Naive thymus-derived CD4-positive, alpha-beta T cell (primary cell): ENCODE measurements around the gene AKAP11. TPM values are rescaled to one million over a fixed set of nuclear protein-coding genes. Genes with fewer than 3 reads are reported as not detected.

Experiments used
- ATAC-seq: fragments of 150-1000 bp; cut with Tn5 transposase; 2 replicates; pipeline ENCODE4 v1.10.0; 2021; ENCODE audit warnings: mild to moderate bottlenecking, moderate library complexity
- CTCF ChIA-PET: fragments of 350-600 bp; sonication (Branson Sonifier 250); formaldehyde crosslinking; loops from one replicate; lab custom pipeline; 2021; ENCODE audit warnings: antibody characterized with exemption; lab: Charles Lee
- POLR2A ChIA-PET: fragments of 350-600 bp; sonication (Branson Sonifier 250); formaldehyde crosslinking; loops from one replicate; lab custom pipeline; 2021; ENCODE audit warnings: antibody characterized with exemption, inconsistent platforms; lab: Charles Lee
- DNase-seq, 9 donors: peaks; one replicate each; pipeline versions ENCODE4 v3.0.0 to v3.0.0-alpha.2; 2020 to 2022; ENCODE audit warnings: mixed read lengths in 1 of 9
- H3K27ac ChIP-seq: one replicate; pipeline ENCODE4 v1.7.0; 2013; ENCODE audit warnings: mild to moderate bottlenecking, low read depth, low read length, moderate library complexity
- H3K27me3 ChIP-seq, 2 donors: one replicate each; pipeline ENCODE4 v1.7.0; 2013; ENCODE audit warnings: low read length in 2 of 2, mild to moderate bottlenecking in 2 of 2, moderate library complexity in 2 of 2; ENCODE audit not compliant: control insufficient read depth in 2 of 2, insufficient read depth in 2 of 2
- H3K36me3 ChIP-seq, 3 experiments: 1 replicate in 2 of 3; 2 replicates in 1 of 3; pipeline ENCODE4 v1.7.0; 2013; ENCODE audit warnings: low read length in 3 of 3, mild to moderate bottlenecking in 3 of 3, moderate library complexity in 1 of 3; ENCODE audit not compliant: insufficient read depth in 3 of 3, control insufficient read depth in 2 of 3
- H3K4me1 ChIP-seq, 2 donors: one replicate each; pipeline ENCODE4 v1.7.0; 2013; ENCODE audit warnings: low read length in 2 of 2, mild to moderate bottlenecking in 2 of 2, moderate library complexity in 1 of 2; ENCODE audit not compliant: control insufficient read depth in 2 of 2, insufficient read depth in 2 of 2
- H3K4me3 ChIP-seq: 2 replicates; pipeline ENCODE4 v1.7.0; 2013; ENCODE audit warnings: mild to moderate bottlenecking, low read length
- H3K9me3 ChIP-seq, 3 experiments: 1 replicate in 2 of 3; 2 replicates in 1 of 3; pipeline ENCODE4 v1.7.0; 2013; ENCODE audit warnings: low read length in 3 of 3; ENCODE audit not compliant: control insufficient read depth in 2 of 3
- H3K27ac Mint-ChIP-seq, 9 donors: one replicate each; pipeline ENCODE4 v1.8.0; 2020 to 2022; ENCODE audit warnings: mixed read lengths in 9 of 9, mild to moderate bottlenecking in 8 of 9, moderate library complexity in 5 of 9, inconsistent platforms in 2 of 9
- H3K27me3 Mint-ChIP-seq, 5 donors: one replicate each; pipeline ENCODE4 v1.8.0; 2021 to 2022; ENCODE audit warnings: mixed read lengths in 5 of 5, mild to moderate bottlenecking in 1 of 5
- H3K36me3 Mint-ChIP-seq, 5 donors: one replicate each; pipeline ENCODE4 v1.8.0; 2020 to 2022; ENCODE audit warnings: mixed read lengths in 5 of 5, mild to moderate bottlenecking in 3 of 5, inconsistent platforms in 1 of 5
- H3K4me1 Mint-ChIP-seq, 7 donors: one replicate each; pipeline ENCODE4 v1.8.0; 2020 to 2022; ENCODE audit warnings: mixed read lengths in 7 of 7, mild to moderate bottlenecking in 3 of 7, inconsistent platforms in 1 of 7
- H3K4me3 Mint-ChIP-seq, 10 donors: one replicate each; pipeline ENCODE4 v1.8.0; 2020 to 2022; ENCODE audit warnings: mild to moderate bottlenecking in 10 of 10, mixed read lengths in 10 of 10, moderate library complexity in 6 of 10, inconsistent platforms in 2 of 10
- H3K9me3 Mint-ChIP-seq, 11 donors: one replicate each; pipeline ENCODE4 v1.8.0; 2020 to 2022; ENCODE audit warnings: mixed read lengths in 11 of 11, mild to moderate bottlenecking in 4 of 11, inconsistent platforms in 1 of 11, moderate library complexity in 1 of 11
- intact Hi-C, 2 donors: fragments of 100-400 bp; cut with micrococcal nuclease; formaldehyde crosslinking; loops; one replicate each; pipeline ENCODE4 v1.15.1; 2023
- polyA plus RNA-seq, 2 donors: library from polyadenylated mRNA; unstranded; fragments of 300-500 nt; fragmentation: Illumina TruSeq; gene quantifications; one replicate each; pipeline ENCODE4 v1.2.3, GENCODE V29; 2021
- total RNA-seq, 6 experiments: library from RNA in 5 of 6; stranded (reverse) in 5 of 6; gene quantifications; 1 replicate in 5 of 6; 2 replicates in 1 of 6; pipeline ENCODE4 v1.2.3 and lab custom pipeline; 2021 to 2026

The AKAP11 gene
- total and polyA plus RNA-seq, 7 experiments from 2014 or later = 2.6 to 42.1 (median 23.5) TPM

DNA sequence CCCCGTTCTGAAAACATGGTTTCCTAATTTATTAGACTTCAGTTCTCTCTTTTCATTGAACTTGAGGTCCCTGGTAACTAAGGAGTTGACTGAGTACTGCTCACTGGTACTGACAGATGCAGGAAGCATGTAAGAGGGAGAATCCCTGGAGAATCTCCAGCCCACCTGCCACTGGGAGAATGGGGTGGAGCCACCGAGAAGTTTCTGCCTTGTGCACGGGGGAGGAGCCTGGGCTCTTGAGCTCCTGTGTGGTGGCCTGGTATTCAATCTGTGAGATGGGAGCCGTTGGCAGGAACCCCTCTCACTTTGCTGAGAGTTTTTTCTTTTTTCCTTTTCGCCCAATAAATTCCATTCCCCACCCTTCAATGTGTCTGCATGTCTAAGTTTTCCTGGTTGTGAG lies 13.2 kb upstream of the AKAP11 start:
- peaks cover 0 to 14% (median 5%) of the 10 kb centered on the region in 5 donors for H3K36me3 Mint-ChIP-seq
- intact Hi-C loops = no loop called here
- peak overlapping the region in 1 of 9 donors; percentile 34 for H3K27ac Mint-ChIP-seq
- peaks cover 3 to 10% (median 4%) of the 10 kb centered on the region in 5 donors for H3K27me3 Mint-ChIP-seq
- no peak overlapping the region for H3K4me3 Mint-ChIP-seq
- peaks cover 0 to 9% (median 0%) of the 10 kb centered on the region in 11 donors for H3K9me3 Mint-ChIP-seq
- Histone ChIP-seq H3K36me3 (no peaks in the 10 kb centered on the region), H3K4me1 (peaks cover 0 to 8% of the 10 kb centered on the region in 2 donors), H3K27me3 (no peaks in the 10 kb centered on the region), H3K27ac (no peak overlapping the region), H3K4me3 (no peak overlapping the region), H3K9me3 (no peaks in the 10 kb centered on the region)
- ATAC-seq (no peak), DNase-seq (no peak)
- peaks cover 3 to 16% (median 10%) of the 10 kb centered on the region in 7 donors for H3K4me1 Mint-ChIP-seq
- POLR2A ChIA-PET = no interaction called here
- CTCF ChIA-PET = no interaction called here

DNA sequence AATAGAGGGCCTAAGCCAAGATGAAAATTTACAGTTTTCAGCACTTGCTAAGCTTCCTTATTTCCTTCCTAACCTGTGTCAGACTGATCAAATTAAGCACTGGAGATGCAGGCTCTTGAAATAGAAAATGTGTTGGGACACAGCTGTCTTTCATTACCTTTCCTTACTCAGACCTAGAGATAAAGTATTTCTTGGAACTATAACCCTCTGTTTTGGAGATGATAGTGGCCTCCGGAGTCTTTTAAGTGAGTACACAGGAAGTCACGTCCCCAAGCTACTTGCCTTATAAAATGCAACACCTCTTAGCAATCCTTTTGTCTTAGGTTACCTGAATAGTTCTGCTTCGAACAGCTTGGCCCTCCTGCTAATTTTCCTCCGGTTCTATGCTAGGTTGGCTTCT lies 12.4 kb upstream of the AKAP11 start:
- Histone ChIP-seq H3K9me3 (no peaks in the 10 kb centered on the region), H3K27me3 (no peaks in the 10 kb centered on the region), H3K27ac (no peak overlapping the region), H3K36me3 (no peaks in the 10 kb centered on the region), H3K4me3 (no peak overlapping the region), H3K4me1 (peaks cover 0 to 8% of the 10 kb centered on the region in 2 donors)
- Mint-ChIP-seq H3K27ac (peak overlapping the region in 6 of 9 donors; percentile 19 to 81 (median 61)), H3K27me3 (peaks cover 4 to 14% (median 4%) of the 10 kb centered on the region in 5 donors), H3K9me3 (peaks cover 0 to 9% (median 0%) of the 10 kb centered on the region in 11 donors), H3K4me3 (peak overlapping the region in 4 of 10 donors; percentile 5 to 31 (median 16)), H3K36me3 (peaks cover 0 to 14% (median 5%) of the 10 kb centered on the region in 5 donors), H3K4me1 (peaks cover 3 to 16% (median 10%) of the 10 kb centered on the region in 7 donors)
- intact Hi-C loops = no loop called here
- CTCF ChIA-PET = no interaction called here
- DNase-seq (peak in 1 of 9 donors; percentile 16), ATAC-seq (no peak)
- POLR2A ChIA-PET = no interaction called here

DNA sequence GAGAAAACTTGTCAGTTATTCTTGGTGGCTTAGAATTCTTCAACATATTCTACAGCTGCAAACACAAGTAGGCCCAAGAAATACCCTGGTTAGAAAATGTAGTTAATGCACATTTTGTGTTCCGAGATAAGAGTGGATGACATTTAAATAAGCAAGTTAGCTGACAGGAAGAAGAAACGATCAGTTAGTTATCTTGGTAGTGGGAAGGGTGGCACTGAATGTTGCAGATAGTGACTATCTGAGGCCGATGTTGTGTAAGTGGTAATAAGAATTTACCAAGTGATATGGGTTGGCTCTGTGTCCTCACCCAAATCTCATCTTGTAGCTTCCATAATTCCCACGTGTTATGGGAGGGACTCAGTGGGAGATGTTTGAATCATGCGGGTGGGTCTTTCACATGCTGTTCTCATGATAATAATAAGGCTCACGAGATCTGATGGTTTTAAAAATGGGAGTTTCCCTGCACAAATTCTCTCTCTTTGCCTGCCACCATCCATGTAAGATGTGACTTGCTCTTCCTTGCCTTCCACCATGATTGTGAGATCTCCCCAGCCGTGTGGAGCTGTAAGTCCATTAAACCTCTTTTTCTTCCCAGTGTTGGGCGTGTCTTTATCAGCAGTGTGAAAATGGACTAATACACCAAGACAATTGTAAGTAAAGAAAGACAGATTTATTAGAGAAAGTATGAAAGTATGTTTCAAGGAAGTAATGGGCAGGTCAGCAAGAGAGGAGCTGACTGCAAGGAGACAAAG lies 10.9 kb upstream of the AKAP11 start:
- Mint-ChIP-seq H3K36me3 (peaks cover 0 to 14% (median 5%) of the 10 kb centered on the region in 5 donors), H3K9me3 (peaks cover 0 to 9% (median 0%) of the 10 kb centered on the region in 11 donors), H3K27me3 (peaks cover 4 to 18% (median 4%) of the 10 kb centered on the region in 5 donors), H3K27ac (no peak overlapping the region), H3K4me3 (no peak overlapping the region), H3K4me1 (peaks cover 3 to 16% (median 10%) of the 10 kb centered on the region in 7 donors)
- intact Hi-C loops = no loop called here
- Histone ChIP-seq H3K4me1 (peaks cover 0 to 8% of the 10 kb centered on the region in 2 donors), H3K27ac (no peak overlapping the region), H3K9me3 (no peaks in the 10 kb centered on the region), H3K4me3 (no peak overlapping the region), H3K36me3 (no peaks in the 10 kb centered on the region), H3K27me3 (no peaks in the 10 kb centered on the region)
- DNase-seq = no peak
- POLR2A ChIA-PET = interaction anchor here (1.6 kb wide), 1 partner anchor 10 kb away, joined by 11 read pairs; the partner anchor contains the start of gene AKAP11
- CTCF ChIA-PET = no interaction called here
- ATAC-seq = no peak

DNA sequence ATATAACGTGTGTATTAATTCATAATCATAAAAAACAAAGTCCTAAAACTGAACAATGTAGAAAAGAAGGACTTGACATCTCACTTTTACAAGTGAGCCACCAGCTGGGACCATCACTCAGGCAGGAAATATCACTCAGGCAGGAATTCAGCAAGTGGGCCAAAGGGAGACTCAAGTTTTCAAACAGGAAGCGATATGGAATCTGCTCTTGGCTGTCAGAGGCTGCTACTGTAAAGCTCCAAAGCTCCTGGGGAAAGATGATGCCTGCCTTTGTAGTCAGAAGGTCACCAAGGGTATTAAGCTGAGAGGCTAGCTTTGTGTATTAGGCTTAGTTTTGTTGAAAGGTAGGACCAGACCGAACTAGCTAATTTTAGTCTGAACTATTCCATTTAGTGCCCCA lies 5.5 kb upstream of the AKAP11 start:
- DNase-seq (no peak), ATAC-seq (no peak)
- Histone ChIP-seq H3K4me1 (peaks cover 0 to 10% of the 10 kb centered on the region in 2 donors), H3K36me3 (no peaks in the 10 kb centered on the region), H3K9me3 (no peaks in the 10 kb centered on the region), H3K27me3 (no peaks in the 10 kb centered on the region), H3K27ac (no peak overlapping the region), H3K4me3 (no peak overlapping the region)
- intact Hi-C loops = no loop called here
- Mint-ChIP-seq H3K27ac (no peak overlapping the region), H3K4me1 (peaks cover 13 to 17% (median 14%) of the 10 kb centered on the region in 7 donors), H3K27me3 (peaks cover 0 to 22% (median 4%) of the 10 kb centered on the region in 5 donors), H3K36me3 (peaks cover 0 to 5% (median 0%) of the 10 kb centered on the region in 5 donors), H3K9me3 (peaks cover 0 to 4% (median 0%) of the 10 kb centered on the region in 11 donors), H3K4me3 (no peak overlapping the region)
- POLR2A ChIA-PET = no interaction called here
- CTCF ChIA-PET = no interaction called here

DNA sequence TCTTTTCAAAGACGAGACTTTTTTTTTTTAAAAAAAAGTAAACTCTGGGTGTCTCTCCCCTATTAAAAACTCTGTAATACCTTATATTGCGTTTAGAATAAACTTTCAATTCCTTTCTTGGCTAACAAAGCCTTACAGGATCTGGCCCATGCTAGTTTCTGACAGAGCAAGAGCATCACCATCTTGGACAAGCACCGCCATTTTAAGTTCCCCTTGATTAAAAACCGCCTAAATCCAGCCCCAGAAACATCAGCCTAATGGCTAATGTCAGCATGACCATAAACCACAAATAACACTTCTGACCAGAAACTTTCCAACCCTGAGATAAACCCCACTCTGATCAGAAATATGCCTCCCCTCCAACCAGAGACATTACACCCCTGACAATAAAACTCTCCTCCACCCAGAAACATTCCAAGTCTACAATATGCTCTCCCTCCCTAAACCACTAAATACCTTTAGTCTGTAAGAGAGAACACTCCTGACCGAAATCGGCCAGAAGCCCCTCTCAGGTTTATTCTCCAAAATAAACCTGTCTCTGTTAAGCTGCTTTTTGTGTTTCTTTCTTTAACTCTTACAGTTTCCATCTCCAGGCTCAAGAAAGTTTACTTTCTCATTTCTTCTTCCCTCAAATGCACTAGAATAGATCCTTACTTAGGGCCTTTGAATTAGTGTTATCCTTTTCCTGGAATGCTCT lies 1.6 kb upstream of the AKAP11 start:
- H3K36me3 ChIP-seq = peaks cover 0 to 4% (median 0%) of the 10 kb centered on the region in 3 experiments
- POLR2A ChIA-PET = interaction anchor here (0.6 to 2.7 kb wide), 2 partner anchors 9 to 768 kb away, joined by 5 to 11 read pairs; no protein-coding TSS in a partner anchor
- H3K27me3 ChIP-seq = no peaks in the 10 kb centered on the region
- H3K27ac ChIP-seq = peak overlapping the region; percentile 93
- Mint-ChIP-seq H3K27me3 (peaks cover 0 to 8% (median 0%) of the 10 kb centered on the region in 5 donors), H3K9me3 (peaks cover 0 to 4% (median 0%) of the 10 kb centered on the region in 11 donors), H3K4me3 (peak overlapping the region; percentile 3 to 98 (median 97)), H3K27ac (peak overlapping the region; percentile 59 to 98 (median 95)), H3K4me1 (peaks cover 16 to 45% (median 39%) of the 10 kb centered on the region in 7 donors), H3K36me3 (peaks cover 0 to 7% (median 0%) of the 10 kb centered on the region in 5 donors)
- no peak for ATAC-seq
- H3K9me3 ChIP-seq = no peaks in the 10 kb centered on the region
- H3K4me1 ChIP-seq = peaks cover 16 to 19% of the 10 kb centered on the region in 2 donors
- intact Hi-C loops = loop anchor here (2.0 to 10.0 kb wide), 12 partner anchors 56 to 1874 kb away; partner anchors contain the start of genes CCDC122 (in 1 of the 2), EPSTI1 (in 1 of the 2), LACC1 (in 1 of the 2) and MRPS31 (in 1 of the 2)
- H3K4me3 ChIP-seq = no peak overlapping the region
- no peak for DNase-seq
- CTCF ChIA-PET = no interaction called here

- peaks cover 21% of the 10 kb centered on the region in 2 donors for H3K4me1 ChIP-seq
- ATAC-seq (no peak), DNase-seq (no peak)
- H3K27ac ChIP-seq = peak overlapping the region; percentile 93
- no peaks in the 10 kb centered on the region for H3K27me3 ChIP-seq
- H3K27me3 Mint-ChIP-seq = peaks cover 0 to 5% (median 0%) of the 10 kb centered on the region in 5 donors
- ChIA-PET CTCF (no interaction called here), POLR2A (interaction anchor here (0.6 to 2.7 kb wide), 3 partner anchors 10 to 768 kb away, joined by 5 to 11 read pairs (median 5); partner anchors contain the start of gene VWA8)
- H3K4me3 Mint-ChIP-seq = peak overlapping the region in 9 of 10 donors; percentile 84 to 98 (median 97)
- no peaks in the 10 kb centered on the region for H3K9me3 ChIP-seq
- peaks cover 0 to 4% (median 0%) of the 10 kb centered on the region in 11 donors for H3K9me3 Mint-ChIP-seq
- peaks cover 0 to 10% (median 0%) of the 10 kb centered on the region in 5 donors for H3K36me3 Mint-ChIP-seq
- H3K4me3 ChIP-seq = peak overlapping the region; percentile 84
- intact Hi-C loops = loop anchor here (1.0 to 10.0 kb wide), 21 partner anchors 56 to 1874 kb away; partner anchors contain the start of genes MTRF1 (in 2 of the 2), CCDC122 (in 1 of the 2), DGKH (in 1 of the 2) and EPSTI1 (in 1 of the 2)
- H3K36me3 ChIP-seq = peaks cover 0 to 4% (median 0%) of the 10 kb centered on the region in 3 experiments
- H3K4me1 Mint-ChIP-seq = peaks cover 16 to 50% (median 44%) of the 10 kb centered on the region in 7 donors
- H3K27ac Mint-ChIP-seq = peak overlapping the region; percentile 75 to 98 (median 96)
Measured at GRCh38 chr13:42270857-42271215, 1.1 kb upstream of the AKAP11 start.
